Progenitor cell of endocrine pancreas (in vitro differentiated cells): ENCODE results near the gene DENND5B. TPM values are rescaled to one million over a fixed set of nuclear protein-coding genes. Genes with fewer than 3 reads are reported as not detected.

ENCODE experiments used
- DNase-seq: peaks from one replicate; pipeline ENCODE4 v3.0.0; 2021; ENCODE audit warnings: low spot score; ENCODE audit not compliant: unreplicated experiment
- H3K27ac Mint-ChIP-seq: 2 replicates; pipeline ENCODE4 v1.8.0; 2021; ENCODE audit warnings: mild to moderate bottlenecking, moderate library complexity, mixed read lengths
- H3K27me3 Mint-ChIP-seq: 2 replicates; pipeline ENCODE4 v1.8.0; 2021; ENCODE audit warnings: mixed read lengths
- H3K36me3 Mint-ChIP-seq: 2 replicates; pipeline ENCODE4 v1.8.0; 2022; ENCODE audit warnings: mixed read lengths; ENCODE audit not compliant: insufficient read depth
- H3K4me1 Mint-ChIP-seq: 2 replicates; pipeline ENCODE4 v1.8.0; 2021; ENCODE audit warnings: low read depth, mixed read lengths
- H3K4me3 Mint-ChIP-seq: 2 replicates; pipeline ENCODE4 v1.8.0; 2021; ENCODE audit warnings: low read depth, mild to moderate bottlenecking, moderate library complexity, mixed read lengths
- H3K9me3 Mint-ChIP-seq: 2 replicates; pipeline ENCODE4 v1.8.0; 2021; ENCODE audit warnings: low read depth, mixed read lengths
- total RNA-seq: library from RNA; stranded (reverse); gene quantifications from 2 replicates; pipeline ENCODE4 v1.2.1, GENCODE V29; 2021
- TF ChIP-seq, protein P1 (sequence below): fragments of 200-600 bp; sonication (generic); IDR thresholded peaks from one replicate; pipeline ENCODE4 v1.5.0; 2021; ENCODE audit warnings: antibody characterized with exemption, mild to moderate bottlenecking; ENCODE audit not compliant: unreplicated experiment

The DENND5B gene
- total RNA-seq, 1 donor from 2014 or later: 35.0 TPM

GRCh38 chr12:31629756-31630732 is 39.1 kb upstream of the DENND5B start:
- H3K9me3 Mint-ChIP-seq: no peaks in the 10 kb centered on the region
- H3K27me3 Mint-ChIP-seq: no peaks in the 10 kb centered on the region
- no peaks in the 10 kb centered on the region for H3K36me3 Mint-ChIP-seq
- no peak for DNase-seq
- no peak overlapping the region for H3K27ac Mint-ChIP-seq
- peaks cover 30% of the 10 kb centered on the region for H3K4me1 Mint-ChIP-seq
- TF ChIP-seq, protein P1, sequence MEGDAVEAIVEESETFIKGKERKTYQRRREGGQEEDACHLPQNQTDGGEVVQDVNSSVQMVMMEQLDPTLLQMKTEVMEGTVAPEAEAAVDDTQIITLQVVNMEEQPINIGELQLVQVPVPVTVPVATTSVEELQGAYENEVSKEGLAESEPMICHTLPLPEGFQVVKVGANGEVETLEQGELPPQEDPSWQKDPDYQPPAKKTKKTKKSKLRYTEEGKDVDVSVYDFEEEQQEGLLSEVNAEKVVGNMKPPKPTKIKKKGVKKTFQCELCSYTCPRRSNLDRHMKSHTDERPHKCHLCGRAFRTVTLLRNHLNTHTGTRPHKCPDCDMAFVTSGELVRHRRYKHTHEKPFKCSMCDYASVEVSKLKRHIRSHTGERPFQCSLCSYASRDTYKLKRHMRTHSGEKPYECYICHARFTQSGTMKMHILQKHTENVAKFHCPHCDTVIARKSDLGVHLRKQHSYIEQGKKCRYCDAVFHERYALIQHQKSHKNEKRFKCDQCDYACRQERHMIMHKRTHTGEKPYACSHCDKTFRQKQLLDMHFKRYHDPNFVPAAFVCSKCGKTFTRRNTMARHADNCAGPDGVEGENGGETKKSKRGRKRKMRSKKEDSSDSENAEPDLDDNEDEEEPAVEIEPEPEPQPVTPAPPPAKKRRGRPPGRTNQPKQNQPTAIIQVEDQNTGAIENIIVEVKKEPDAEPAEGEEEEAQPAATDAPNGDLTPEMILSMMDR: no peak
- no peak overlapping the region for H3K4me3 Mint-ChIP-seq

DNA sequence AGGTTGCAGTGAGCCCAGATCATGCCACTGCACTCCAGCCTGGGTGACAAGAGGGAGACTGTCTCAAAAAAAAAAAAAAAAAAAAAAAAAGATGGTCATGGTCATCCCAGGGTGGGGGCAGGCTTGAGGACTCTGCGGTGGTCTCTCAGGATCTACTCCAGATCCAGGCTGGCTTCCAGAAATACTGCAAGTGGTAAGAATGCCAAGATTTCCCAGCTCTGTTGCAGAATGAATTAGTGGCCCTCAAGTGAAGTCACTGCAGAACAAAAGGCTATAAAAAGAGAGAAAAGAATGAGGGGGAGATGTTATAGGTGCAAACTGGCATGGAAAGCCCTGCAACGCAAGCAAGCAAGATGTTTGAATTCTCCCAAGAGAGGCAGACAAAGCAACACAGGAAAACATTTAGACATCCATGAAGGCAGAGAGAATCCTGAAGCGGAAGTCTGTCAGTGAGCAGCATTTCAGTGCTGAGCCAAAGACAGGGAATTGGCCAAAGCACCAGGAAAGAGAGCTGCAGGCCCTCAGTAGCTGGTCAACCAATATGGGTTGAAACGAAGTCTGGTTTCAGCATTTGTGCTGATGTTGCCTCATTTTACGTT is 36.6 kb upstream of the DENND5B start:
- TF ChIP-seq, protein P1: no peak
- Mint-ChIP-seq H3K36me3 (no peaks in the 10 kb centered on the region), H3K9me3 (no peaks in the 10 kb centered on the region), H3K27me3 (no peaks in the 10 kb centered on the region), H3K27ac (no peak overlapping the region), H3K4me1 (peaks cover 31% of the 10 kb centered on the region), H3K4me3 (no peak overlapping the region)
- no peak for DNase-seq

GRCh38 chr12:31626270-31626995 is 35.5 kb upstream of the DENND5B start:
- Mint-ChIP-seq H3K9me3 (no peaks in the 10 kb centered on the region), H3K4me1 (peaks cover 24% of the 10 kb centered on the region), H3K27ac (no peak overlapping the region), H3K36me3 (no peaks in the 10 kb centered on the region), H3K27me3 (no peaks in the 10 kb centered on the region), H3K4me3 (no peak overlapping the region)
- TF ChIP-seq, protein P1: no peak
- no peak for DNase-seq

DNA sequence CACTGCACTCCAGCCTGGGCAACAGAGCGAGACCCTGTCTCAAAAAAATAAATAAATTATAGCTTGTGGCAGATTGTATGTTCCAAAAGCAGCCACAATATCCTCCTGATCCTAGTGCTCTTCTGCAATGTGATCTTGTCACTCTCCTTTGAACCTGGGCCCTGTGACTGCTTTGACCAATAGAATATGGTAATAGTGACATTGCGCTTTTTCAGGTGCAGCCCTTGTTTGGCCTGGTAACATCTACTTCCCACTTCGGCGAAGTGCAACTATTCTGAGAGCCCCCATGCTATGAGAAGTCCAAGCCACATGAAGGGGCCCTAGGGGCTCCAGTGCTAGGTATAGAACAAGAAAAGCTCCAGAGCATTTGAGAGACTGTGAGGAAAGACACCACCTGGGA is 31.1 kb upstream of the DENND5B start:
- Mint-ChIP-seq H3K4me1 (peaks cover 12% of the 10 kb centered on the region), H3K36me3 (no peaks in the 10 kb centered on the region), H3K9me3 (peaks cover 3% of the 10 kb centered on the region), H3K27me3 (no peaks in the 10 kb centered on the region), H3K4me3 (no peak overlapping the region), H3K27ac (no peak overlapping the region)
- no peak for DNase-seq
- TF ChIP-seq, protein P1: no peak

DNA sequence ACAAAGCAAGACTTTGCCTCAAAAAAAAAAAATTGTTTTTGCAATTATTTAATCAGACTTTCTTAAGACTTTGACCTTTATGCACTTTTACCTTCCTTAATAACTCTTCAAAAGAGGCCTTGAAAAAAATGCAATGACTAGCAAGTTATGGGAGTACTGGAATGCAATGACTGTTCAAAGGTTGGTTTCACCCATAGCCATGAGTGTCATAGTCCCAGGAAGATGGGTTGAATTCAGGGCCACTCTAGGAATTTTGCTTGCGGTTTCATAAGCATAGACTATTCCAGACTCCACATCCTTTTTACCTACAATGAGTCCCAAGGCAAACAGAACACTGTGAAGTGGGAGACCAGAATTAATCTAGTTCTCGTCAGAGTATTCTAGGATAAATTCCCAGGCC is 29.4 kb upstream of the DENND5B start:
- H3K27ac Mint-ChIP-seq: no peak overlapping the region
- no peaks in the 10 kb centered on the region for H3K27me3 Mint-ChIP-seq
- TF ChIP-seq, protein P1: no peak
- H3K9me3 Mint-ChIP-seq: peaks cover 6% of the 10 kb centered on the region
- DNase-seq: no peak
- no peak overlapping the region for H3K4me3 Mint-ChIP-seq
- H3K36me3 Mint-ChIP-seq: no peaks in the 10 kb centered on the region
- H3K4me1 Mint-ChIP-seq: peaks cover 8% of the 10 kb centered on the region
